ENCODE results near the gene TRNAU1AP.
"Not testable (repeated sequence)": the region's sequence is repeated elsewhere in the genome, so short reads cannot be mapped to it uniquely, and the experiment has no call there.

Gene TRNAU1AP

DNA sequence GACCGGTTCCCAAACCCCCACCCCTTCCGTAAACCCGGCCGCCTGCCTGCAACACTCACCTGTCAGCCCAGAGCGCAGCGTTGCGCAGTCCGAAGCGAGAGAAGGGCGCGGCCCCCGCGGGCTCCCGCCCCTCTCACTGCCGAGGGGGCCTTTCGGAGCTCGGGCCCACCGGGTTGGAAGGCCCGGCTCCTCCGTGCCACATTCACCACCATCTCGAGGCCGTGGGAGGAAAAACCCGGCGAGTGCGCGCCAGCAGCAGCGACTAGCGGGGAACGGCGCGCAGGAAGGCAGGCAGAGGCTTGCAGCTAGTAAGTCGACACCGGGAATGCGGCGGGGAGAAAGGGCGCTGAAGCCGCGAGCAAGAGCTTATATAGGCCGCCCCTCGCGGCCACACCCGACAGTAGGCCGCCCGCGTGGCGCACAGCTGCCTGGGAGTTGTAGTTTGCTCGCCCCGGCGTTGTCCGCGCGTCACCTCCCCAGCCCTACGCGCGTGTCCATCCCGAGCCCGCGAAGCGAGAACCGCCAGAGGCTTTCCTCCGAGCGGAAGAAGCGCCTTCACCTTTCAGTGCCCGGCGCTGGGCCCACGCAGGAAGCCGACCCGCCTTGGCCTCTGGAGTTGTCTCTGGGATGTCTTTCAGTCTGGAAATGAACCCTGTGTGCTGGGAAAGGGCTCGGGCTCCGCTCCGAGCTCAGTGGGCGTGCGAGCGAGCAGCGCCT lies 28.8 kb downstream of the TRNAU1AP start:
- no peak for TF ChIP-seq EZH2phosphoT487 (IDR thresholded peaks at IDR 0.05; ENCODE audit: borderline replicate concordance, low read length)
- TF ChIP-seq, protein P1, sequence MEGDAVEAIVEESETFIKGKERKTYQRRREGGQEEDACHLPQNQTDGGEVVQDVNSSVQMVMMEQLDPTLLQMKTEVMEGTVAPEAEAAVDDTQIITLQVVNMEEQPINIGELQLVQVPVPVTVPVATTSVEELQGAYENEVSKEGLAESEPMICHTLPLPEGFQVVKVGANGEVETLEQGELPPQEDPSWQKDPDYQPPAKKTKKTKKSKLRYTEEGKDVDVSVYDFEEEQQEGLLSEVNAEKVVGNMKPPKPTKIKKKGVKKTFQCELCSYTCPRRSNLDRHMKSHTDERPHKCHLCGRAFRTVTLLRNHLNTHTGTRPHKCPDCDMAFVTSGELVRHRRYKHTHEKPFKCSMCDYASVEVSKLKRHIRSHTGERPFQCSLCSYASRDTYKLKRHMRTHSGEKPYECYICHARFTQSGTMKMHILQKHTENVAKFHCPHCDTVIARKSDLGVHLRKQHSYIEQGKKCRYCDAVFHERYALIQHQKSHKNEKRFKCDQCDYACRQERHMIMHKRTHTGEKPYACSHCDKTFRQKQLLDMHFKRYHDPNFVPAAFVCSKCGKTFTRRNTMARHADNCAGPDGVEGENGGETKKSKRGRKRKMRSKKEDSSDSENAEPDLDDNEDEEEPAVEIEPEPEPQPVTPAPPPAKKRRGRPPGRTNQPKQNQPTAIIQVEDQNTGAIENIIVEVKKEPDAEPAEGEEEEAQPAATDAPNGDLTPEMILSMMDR (IDR thresholded peaks at IDR 0.05; ENCODE audit: low read depth, low read length, poor library complexity, severe bottlenecking) = no peak
- peak overlapping the region; percentile 97 for H3K4me3 ChIP-seq (ENCODE audit: low read length)

GRCh38 chr1:28582248-28582615 lies 29.3 kb downstream of the TRNAU1AP start:
- H3K27ac ChIP-seq (ENCODE audit: low read depth, low read length) = peak overlapping the region; percentile 96
- peak overlapping the region; percentile 97 for H3K4me3 ChIP-seq (ENCODE audit: low read length)
- TF ChIP-seq EZH2phosphoT487 (IDR thresholded peaks at IDR 0.05; ENCODE audit: borderline replicate concordance, low read length) = no peak
- TF ChIP-seq, protein P1 (IDR thresholded peaks at IDR 0.05; ENCODE audit: low read depth, low read length, poor library complexity, severe bottlenecking) = no peak
- no peaks in the 10 kb centered on the region for H3K27me3 ChIP-seq (ENCODE audit: control insufficient read depth, low read length)
- peaks cover 34% of the 10 kb centered on the region for H3K79me2 ChIP-seq (ENCODE audit: control insufficient read depth, low read length)
- H3K4me2 ChIP-seq (ENCODE audit: low read length) = peak overlapping the region; percentile 84
- peaks cover 18% of the 10 kb centered on the region for H4K20me1 ChIP-seq (ENCODE audit: control insufficient read depth, insufficient read depth, low read depth, low read length)
- H3K9me2 ChIP-seq (replicated peaks; ENCODE audit: control insufficient read depth, low read length) = no peaks in the 10 kb centered on the region
- peaks cover 47% of the 10 kb centered on the region for H3K36me3 ChIP-seq (ENCODE audit: control insufficient read depth, low read length)
- peaks cover 54% of the 10 kb centered on the region for H3K4me1 ChIP-seq (ENCODE audit: control insufficient read depth, low read length)
- H3K9me3 ChIP-seq (ENCODE audit: control insufficient read depth, insufficient read depth, low read length) = no peaks in the 10 kb centered on the region
- H3F3A ChIP-seq (ENCODE audit: control insufficient read depth, insufficient read depth) = peaks cover 51% of the 10 kb centered on the region

More for the DNA sequence above, 28.8 kb downstream of the TRNAU1AP start:
- Histone ChIP-seq H3K4me2 (ENCODE audit: low read length) (peak overlapping the region; percentile 84), H3F3A (ENCODE audit: control insufficient read depth, insufficient read depth) (peaks cover 57% of the 10 kb centered on the region), H3K9me2 (replicated peaks; ENCODE audit: control insufficient read depth, low read length) (no peaks in the 10 kb centered on the region), H3K27ac (ENCODE audit: low read depth, low read length) (peak overlapping the region; percentile 96), H3K79me2 (ENCODE audit: control insufficient read depth, low read length) (peaks cover 34% of the 10 kb centered on the region), H3K36me3 (ENCODE audit: control insufficient read depth, low read length) (peaks cover 53% of the 10 kb centered on the region), H3K27me3 (ENCODE audit: control insufficient read depth, low read length) (no peaks in the 10 kb centered on the region), H4K20me1 (ENCODE audit: control insufficient read depth, insufficient read depth, low read depth, low read length) (peaks cover 18% of the 10 kb centered on the region), H3K9me3 (ENCODE audit: control insufficient read depth, insufficient read depth, low read length) (no peaks in the 10 kb centered on the region), H3K4me1 (ENCODE audit: control insufficient read depth, low read length) (peaks cover 48% of the 10 kb centered on the region)

DNA sequence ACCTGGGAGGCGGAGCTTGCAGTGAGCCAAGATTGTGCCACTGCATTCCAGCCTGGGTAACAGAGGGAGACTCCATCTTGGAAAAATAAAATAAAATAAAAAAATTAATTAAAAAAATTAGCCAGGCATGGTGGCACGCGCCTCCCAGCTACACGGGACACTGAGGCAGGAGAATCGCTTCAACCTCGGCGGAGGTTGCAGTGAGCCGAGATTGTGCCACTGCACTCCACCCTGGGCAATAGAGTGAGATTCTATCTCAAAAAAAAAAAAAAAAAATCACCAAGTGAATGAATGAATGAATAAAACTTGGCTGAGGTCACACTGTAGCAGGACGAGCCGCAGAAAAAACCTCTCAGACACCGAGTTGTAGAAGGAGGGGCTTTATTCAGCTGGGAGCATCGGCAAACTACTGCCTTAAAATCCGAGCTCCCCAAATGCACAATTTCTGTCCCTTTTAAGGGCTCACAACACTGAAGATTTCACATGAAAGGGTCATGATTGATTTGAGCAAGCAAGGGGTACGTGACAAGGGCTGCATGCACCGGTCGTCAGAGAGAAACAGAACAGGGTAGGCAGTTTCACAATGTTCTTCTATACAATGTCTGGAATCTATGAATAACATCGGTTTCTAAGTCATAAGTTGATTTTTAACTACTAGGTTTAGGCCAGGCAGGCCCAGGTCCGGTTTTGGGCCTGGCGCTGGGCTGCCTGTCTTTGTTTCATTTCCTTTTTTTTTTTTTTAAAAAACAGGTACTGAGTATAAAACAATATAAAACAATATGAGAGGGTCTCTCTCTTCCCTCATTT lies 33.9 kb downstream of the TRNAU1AP start:
- H3K36me3 ChIP-seq (ENCODE audit: control insufficient read depth, low read length); H3K27me3 ChIP-seq (ENCODE audit: control insufficient read depth, low read length); H3K79me2 ChIP-seq (ENCODE audit: control insufficient read depth, low read length); H3K9me2 ChIP-seq (replicated peaks; ENCODE audit: control insufficient read depth, low read length); H3K9me3 ChIP-seq (ENCODE audit: control insufficient read depth, insufficient read depth, low read length); H4K20me1 ChIP-seq (ENCODE audit: control insufficient read depth, insufficient read depth, low read depth, low read length); H3F3A ChIP-seq (ENCODE audit: control insufficient read depth, insufficient read depth): not testable (repeated sequence)
- Histone ChIP-seq H3K27ac (ENCODE audit: low read depth, low read length) (peak overlapping the region; percentile 29; the same call in 1 of the 2 replicates), H3K4me1 (ENCODE audit: control insufficient read depth, low read length) (peaks cover 36% of the 10 kb centered on the region), H3K4me3 (ENCODE audit: low read length) (0 out of 2 replicates have a peak overlapping the region, but pooled peaks have one; percentile 7), H3K4me2 (ENCODE audit: low read length) (peak overlapping the region; percentile 45)

All from DOHH2 (cell line).